Mucosa of rectum (tissue), 2 donors: ENCODE results near the gene UGT1A3.
"Not testable (repeated sequence)": the region's sequence is repeated elsewhere in the genome, so short reads cannot be mapped to it uniquely, and the experiment has no call there.

ENCODE experiments used
- H3K27ac ChIP-seq, 2 donors: one replicate each; pipeline ENCODE4 v1.7.0; 2013; ENCODE audit warnings: inconsistent platforms in 2 of 2, low read depth in 2 of 2, low read length in 2 of 2
- H3K27me3 ChIP-seq, 2 donors: one replicate each; pipeline ENCODE4 v1.7.0; 2013; ENCODE audit warnings: low read length in 2 of 2; ENCODE audit not compliant: control insufficient read depth in 2 of 2, insufficient read depth in 2 of 2
- H3K36me3 ChIP-seq, 2 donors: one replicate each; pipeline ENCODE4 v1.7.0; 2013; ENCODE audit warnings: low read length in 2 of 2; ENCODE audit not compliant: control insufficient read depth in 2 of 2, insufficient read depth in 2 of 2
- H3K4me1 ChIP-seq, 2 donors: one replicate each; pipeline ENCODE4 v1.7.0; 2013; ENCODE audit warnings: low read length in 2 of 2, mild to moderate bottlenecking in 1 of 2; ENCODE audit not compliant: control insufficient read depth in 2 of 2, insufficient read depth in 2 of 2
- H3K4me3 ChIP-seq, 2 donors: one replicate each; pipeline ENCODE4 v1.7.0; 2013; ENCODE audit warnings: low read length in 2 of 2
- H3K9ac ChIP-seq, 2 donors: one replicate each; pipeline ENCODE4 v1.7.0; 2013; ENCODE audit warnings: low read length in 2 of 2, low read depth in 1 of 2, mild to moderate bottlenecking in 1 of 2
- H3K9me3 ChIP-seq, 2 donors: one replicate each; pipeline ENCODE4 v1.7.0; 2013; ENCODE audit warnings: low read length in 2 of 2; ENCODE audit not compliant: control insufficient read depth in 2 of 2
- donor health status: healthy.
- donor health status: Normal muscosa, but diverticular disease.

Gene UGT1A3

DNA sequence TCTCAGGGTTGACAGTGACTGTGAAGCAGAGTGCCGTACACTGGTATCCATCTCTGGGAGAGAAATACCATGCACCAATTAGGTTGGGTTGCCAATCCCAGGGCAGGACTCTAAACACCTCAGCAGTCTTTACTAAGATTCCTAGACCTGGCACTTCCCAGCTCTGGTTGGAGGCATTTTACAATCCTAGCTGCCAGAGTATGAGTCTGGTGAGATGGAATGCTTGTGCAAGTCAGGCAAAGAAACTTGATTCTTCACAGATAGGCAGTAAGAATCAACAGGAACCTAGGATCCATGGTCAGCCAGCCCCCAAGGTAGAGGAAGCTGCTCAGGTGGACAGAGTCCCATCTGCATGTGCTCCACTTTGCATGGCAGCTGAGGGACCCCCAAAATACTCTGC, 22.1 kb upstream of the UGT1A3 start:
- Histone ChIP-seq H3K9me3 (no peaks in the 10 kb centered on the region), H3K27ac (no peak overlapping the region), H3K27me3 (no peaks in the 10 kb centered on the region), H3K9ac (no peak overlapping the region), H3K36me3 (no peaks in the 10 kb centered on the region), H3K4me3 (no peak overlapping the region), H3K4me1 (peaks cover 0 to 2% of the 10 kb centered on the region in 2 donors)

DNA sequence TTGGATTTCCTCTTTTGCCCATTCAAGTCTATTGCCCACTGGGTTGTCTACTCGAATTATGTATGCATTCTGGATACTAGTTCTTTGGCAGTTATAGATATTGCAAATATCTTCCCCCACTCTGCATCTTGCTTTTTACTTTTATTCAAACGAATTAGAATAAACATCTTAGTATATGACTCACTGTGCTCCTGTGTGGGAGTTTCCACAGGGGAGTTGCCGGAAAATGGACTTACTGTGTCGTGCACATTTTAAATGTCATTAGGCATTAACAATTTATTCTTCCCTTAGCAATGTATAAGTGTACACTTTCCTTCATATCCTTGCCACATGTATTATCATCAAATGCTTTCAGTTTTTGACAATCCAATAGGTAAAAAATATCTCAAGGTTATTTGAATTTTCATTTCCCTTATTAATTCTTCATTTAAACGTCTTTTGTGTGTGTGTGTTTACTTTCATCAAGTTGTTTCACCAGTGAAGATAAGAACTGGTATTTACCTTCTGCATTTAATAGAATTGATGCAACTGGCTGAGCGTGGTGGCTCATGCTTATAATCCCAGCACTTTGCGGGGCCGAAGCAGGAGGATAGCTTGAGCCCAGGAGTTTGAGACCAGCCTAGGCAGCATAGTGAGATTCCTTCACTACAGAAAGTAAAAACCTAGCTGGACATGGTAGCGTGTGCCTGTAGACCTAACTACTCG, 20.8 kb upstream of the UGT1A3 start:
- no peak overlapping the region for H3K27ac ChIP-seq
- peaks cover 0 to 1% of the 10 kb centered on the region in 2 donors for H3K27me3 ChIP-seq
- peaks cover 0 to 2% of the 10 kb centered on the region in 2 donors for H3K4me1 ChIP-seq
- H3K9me3 ChIP-seq = no peaks in the 10 kb centered on the region
- H3K36me3 ChIP-seq = no peaks in the 10 kb centered on the region
- no peak overlapping the region for H3K4me3 ChIP-seq
- H3K9ac ChIP-seq = no peak overlapping the region

DNA sequence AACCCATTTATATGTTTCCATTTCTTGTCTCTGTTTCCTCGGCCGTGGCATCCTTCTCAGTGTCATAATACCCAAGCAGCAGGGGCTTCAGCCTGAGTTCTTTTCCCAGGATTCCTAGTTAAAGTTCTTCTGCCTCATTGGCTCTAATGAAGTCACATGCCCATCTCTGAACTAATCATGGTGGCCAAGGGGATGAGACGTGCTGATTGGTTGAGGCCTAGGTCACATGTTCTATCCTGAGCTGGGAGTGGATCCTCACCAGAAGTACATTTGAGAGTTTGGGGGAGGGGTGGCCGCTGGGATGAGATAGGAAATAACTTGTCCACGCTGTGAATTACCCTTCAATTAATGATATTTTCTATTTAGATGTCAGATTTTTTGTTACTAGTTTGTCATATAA, 19.9 kb upstream of the UGT1A3 start:
- peaks cover 0 to 2% of the 10 kb centered on the region in 2 donors for H3K4me1 ChIP-seq
- no peak overlapping the region for H3K27ac ChIP-seq
- peaks cover 0 to 2% of the 10 kb centered on the region in 2 donors for H3K27me3 ChIP-seq
- H3K9me3 ChIP-seq = no peaks in the 10 kb centered on the region
- no peaks in the 10 kb centered on the region for H3K36me3 ChIP-seq
- H3K4me3 ChIP-seq = no peak overlapping the region
- no peak overlapping the region for H3K9ac ChIP-seq

DNA sequence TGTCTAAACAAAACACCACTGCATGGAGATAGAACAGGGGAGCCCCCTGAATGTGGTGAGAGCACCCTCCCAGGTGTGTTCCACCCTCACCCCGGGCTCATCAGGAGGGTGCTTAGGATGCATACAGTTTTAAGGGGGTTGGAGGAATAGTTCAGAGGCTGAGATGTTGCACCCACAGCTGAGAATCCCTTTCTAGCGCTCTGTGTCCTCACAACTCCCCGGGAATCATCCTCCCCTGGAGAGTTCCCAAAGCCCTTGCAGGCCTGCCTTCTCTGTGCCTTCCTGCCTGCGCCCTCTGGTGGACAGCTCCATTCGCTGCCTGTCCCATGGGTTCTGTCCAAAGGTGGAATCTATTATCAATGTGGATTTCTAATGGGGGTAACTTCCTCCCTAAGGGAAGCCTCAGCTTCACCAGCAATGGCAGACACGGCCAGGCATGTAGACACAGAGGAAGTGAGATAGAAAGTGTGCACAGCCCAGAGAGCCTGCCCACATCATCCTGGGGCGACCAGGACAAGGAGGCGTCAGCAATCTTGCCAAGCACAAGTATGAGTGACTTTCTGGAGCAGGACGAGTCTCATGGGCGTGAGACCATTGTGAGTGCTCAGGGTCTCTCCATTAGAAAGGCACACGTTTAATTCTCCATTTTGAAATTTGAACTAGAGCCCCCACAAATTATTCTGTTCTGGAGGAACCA, 17.4 kb upstream of the UGT1A3 start:
- H3K9ac ChIP-seq = no peak overlapping the region
- H3K4me1 ChIP-seq = peaks cover 0 to 2% of the 10 kb centered on the region in 2 donors
- no peaks in the 10 kb centered on the region for H3K36me3 ChIP-seq
- no peak overlapping the region for H3K27ac ChIP-seq
- no peaks in the 10 kb centered on the region for H3K9me3 ChIP-seq
- no peak overlapping the region for H3K4me3 ChIP-seq
- H3K27me3 ChIP-seq = peaks cover 0 to 2% of the 10 kb centered on the region in 2 donors

DNA sequence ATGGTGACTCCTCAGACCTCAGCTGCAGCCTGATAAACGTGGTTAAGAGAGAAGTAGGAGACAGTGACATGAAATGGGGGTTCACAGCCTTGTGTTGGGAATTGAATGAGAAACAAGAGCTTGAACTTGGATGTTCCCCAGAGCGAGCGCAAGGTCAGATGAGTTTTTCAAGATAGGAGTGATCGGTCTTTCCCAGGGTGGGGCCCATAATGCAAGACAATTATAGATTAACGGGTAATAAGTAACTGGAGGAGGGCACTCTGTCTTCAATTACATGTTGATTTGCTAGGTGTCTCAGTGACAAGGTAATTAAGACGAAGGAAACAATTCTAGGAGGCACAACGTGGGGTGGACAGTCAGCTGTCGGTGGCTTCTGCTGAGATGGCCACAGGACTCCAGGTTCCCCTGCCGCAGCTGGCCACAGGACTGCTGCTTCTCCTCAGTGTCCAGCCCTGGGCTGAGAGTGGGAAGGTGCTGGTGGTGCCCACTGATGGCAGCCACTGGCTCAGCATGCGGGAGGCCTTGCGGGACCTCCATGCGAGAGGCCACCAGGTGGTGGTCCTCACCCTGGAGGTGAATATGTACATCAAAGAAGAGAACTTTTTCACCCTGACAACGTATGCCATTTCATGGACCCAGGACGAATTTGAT, 16.1 kb upstream of the UGT1A3 start, which contains the start of gene UGT1A5:
TSS of gene UGT1A5 (plus strand) at position 297 of the 651 bp plus-strand sequence. CDS start at position 382, 85 bp downstream.
- Histone ChIP-seq H3K36me3 (no peaks in the 10 kb centered on the region), H3K4me1 (peaks cover 0 to 2% of the 10 kb centered on the region in 2 donors), H3K9ac (no peak within 1 kb of the TSS), H3K4me3 (no peak within 1 kb of the TSS), H3K9me3 (no peaks in the 10 kb centered on the region), H3K27me3 (peaks cover 0 to 2% of the 10 kb centered on the region in 2 donors), H3K27ac (no peak within 1 kb of the TSS)

DNA sequence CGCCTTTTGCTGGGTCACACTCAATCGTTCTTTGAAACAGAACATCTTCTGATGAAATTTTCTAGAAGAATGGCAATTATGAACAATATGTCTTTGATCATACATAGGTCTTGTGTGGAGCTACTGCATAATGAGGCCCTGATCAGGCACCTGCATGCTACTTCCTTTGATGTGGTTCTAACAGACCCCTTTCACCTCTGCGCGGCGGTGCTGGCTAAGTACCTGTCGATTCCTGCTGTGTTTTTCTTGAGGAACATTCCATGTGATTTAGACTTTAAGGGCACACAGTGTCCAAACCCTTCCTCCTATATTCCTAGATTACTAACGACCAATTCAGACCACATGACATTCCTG, 15.6 kb upstream of the UGT1A3 start:
- Histone ChIP-seq H3K4me1 (peaks cover 0 to 2% of the 10 kb centered on the region in 2 donors), H3K27ac (no peak overlapping the region), H3K27me3 (peaks cover 0 to 2% of the 10 kb centered on the region in 2 donors), H3K9me3 (no peaks in the 10 kb centered on the region), H3K36me3 (no peaks in the 10 kb centered on the region), H3K4me3 (no peak overlapping the region), H3K9ac (no peak overlapping the region)

DNA sequence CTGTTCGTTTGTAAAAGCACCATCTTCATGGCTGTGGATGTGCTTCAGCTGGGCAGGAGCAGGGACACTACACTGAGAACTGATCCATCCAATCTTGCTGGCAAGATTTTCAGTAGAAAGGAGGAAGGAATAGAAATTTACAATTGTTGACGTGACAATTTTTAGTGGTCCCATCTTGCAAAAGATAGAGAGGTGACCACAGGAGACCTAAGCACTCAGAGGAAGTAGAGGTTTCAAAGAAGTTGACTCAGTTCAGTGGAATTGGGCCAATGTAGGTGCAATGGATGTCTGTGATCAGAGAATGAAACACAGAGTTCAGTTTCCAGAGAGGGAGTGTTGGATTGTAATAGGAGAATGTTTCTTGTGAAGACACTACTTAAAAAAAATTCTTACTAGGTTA, 14.7 kb upstream of the UGT1A3 start:
- Histone ChIP-seq H3K4me1 (peaks cover 0 to 2% of the 10 kb centered on the region in 2 donors), H3K4me3 (no peak overlapping the region), H3K27me3 (peaks cover 0 to 2% of the 10 kb centered on the region in 2 donors), H3K9me3 (no peaks in the 10 kb centered on the region), H3K36me3 (no peaks in the 10 kb centered on the region), H3K27ac (no peak overlapping the region), H3K9ac (no peak overlapping the region)

DNA sequence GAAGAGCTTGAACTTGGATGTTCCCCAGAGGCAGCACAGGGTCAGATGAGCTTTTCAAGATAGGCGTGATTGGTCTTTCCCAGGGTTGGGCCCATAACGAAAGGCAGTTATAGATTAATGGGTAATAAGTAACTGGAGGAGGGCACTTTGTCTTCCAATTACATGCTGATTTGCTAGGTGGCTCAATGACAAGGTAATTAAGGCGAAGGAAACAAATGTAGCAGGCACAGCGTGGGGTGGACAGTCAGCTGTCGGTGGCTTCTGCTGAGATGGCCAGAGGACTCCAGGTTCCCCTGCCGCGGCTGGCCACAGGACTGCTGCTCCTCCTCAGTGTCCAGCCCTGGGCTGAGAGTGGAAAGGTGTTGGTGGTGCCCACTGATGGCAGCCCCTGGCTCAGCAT, 10.3 kb upstream of the UGT1A3 start, which contains the start of gene UGT1A4:
TSS of gene UGT1A4 (plus strand) at position 185 of the 400 bp plus-strand sequence. CDS start at position 270, 85 bp downstream.
- Histone ChIP-seq H3K4me3 (no peak within 1 kb of the TSS), H3K27ac (no peak within 1 kb of the TSS), H3K36me3 (no peaks in the 10 kb centered on the region), H3K27me3 (no peaks in the 10 kb centered on the region), H3K4me1 (no peaks in the 10 kb centered on the region), H3K9ac (no peak within 1 kb of the TSS), H3K9me3 (no peaks in the 10 kb centered on the region)

DNA sequence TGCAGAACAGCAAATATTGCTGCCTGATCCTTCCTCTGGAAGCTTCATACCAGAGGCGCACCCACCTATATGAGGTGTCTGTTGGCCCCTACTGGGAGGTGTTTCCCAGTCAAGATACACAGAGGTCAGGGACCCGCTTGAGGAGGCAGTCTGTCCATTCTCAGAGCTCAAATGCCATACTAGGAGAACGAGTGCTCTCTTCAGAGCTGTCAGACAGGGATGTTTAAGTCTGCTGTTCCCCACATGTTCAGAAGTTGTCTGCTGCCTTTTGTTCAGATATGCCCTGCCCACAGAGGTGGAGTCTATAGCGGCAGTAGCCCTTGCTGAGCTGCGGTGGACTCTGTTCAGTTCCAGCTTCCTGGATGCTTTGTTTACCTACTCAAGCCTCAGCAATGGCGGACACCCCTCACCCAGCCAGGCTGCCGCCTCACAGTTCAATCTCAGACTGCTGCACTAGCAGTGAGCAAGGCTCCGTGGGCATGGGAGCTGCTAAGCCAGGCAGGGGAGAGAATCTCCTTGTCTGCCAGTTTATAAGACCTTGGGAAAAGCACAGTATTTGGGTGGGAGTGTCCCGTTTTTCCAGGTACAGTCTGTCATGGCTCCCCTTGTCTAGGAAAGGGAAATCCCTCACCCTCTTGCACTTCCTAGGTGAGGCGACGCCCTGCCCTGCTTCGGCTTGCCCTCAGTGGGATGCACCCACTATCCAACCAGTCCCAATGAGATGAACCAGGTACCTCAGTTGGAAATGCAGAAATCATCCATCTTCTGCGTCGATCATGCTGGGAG, 8.2 kb downstream of the UGT1A3 start:
- not testable (repeated sequence) for H3K27me3 ChIP-seq, H3K9ac ChIP-seq, H3K4me1 ChIP-seq, H3K27ac ChIP-seq, H3K4me3 ChIP-seq, H3K9me3 ChIP-seq, H3K36me3 ChIP-seq
